ENCODE measurements around the gene ABR.
"Not testable (repeated sequence)": the region's sequence is repeated elsewhere in the genome, so short reads cannot be mapped to it uniquely, and the experiment has no call there.

ABR gene

DNA sequence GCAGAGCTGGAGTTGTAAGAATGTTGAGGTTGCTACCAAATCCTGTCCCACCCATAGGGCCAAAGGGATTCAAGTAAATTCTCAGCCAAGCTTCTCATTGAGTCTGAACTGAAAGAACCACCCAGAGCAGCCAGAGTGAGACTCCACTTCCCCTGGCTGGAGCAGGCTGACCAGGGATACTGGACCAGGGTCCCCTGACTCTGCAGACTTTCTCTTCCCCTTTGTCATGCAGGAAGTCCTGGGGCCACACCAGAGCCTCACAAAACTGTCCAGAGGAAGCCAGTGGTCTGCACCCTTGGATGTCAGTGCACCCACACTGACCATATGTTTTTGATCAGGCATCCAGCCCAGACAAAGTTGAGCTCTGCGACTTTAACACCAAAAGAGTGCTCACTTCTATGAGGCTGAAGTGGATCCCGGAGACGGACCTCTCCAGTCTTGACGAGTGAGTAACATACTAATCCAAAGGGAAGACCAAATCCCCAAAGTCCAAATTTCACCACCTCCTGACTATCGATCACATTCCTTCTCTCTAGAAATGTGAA lies 204.3 kb downstream of the ABR start:
- no peak for DNase-seq

DNA sequence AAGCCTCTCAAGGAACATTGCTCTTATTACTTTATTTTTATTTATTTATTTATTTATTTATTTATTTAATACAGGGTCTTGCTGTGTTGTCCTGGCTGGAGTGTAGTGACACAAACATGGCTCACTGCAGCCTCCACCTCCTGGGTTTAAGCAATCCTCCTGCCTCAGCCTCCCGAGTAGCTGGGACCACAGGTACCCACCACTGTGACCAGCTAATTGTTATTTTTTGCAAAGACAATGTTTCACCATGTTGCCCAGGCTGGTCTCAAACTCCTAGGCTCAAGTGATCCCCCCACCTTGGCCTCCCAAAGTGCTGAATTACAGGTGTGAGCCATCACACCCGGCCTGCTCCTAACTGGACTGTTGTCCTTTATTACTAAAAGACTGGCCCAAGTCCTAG lies 205.0 kb downstream of the ABR start:
- not testable (repeated sequence) for DNase-seq

DNA sequence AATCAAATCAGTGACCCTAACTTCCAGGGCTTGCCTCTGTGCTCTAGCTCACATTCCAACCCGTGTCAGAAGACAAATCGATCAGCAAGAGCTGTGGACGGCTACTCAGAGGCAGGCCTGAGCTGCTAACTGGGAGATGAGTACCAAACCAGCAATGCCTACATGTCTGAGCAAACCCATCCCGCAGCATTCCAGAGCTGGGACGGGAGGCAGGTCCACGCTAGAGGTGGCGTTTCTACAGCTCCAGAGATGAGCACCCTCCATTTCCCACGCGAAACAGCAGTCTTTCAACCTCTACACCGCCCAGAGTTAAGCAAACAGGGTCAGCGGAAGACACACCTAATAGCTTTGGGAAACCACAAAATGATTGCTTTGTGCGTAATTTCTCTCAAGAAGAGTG lies 206.7 kb downstream of the ABR start:
- no peak for DNase-seq

DNA sequence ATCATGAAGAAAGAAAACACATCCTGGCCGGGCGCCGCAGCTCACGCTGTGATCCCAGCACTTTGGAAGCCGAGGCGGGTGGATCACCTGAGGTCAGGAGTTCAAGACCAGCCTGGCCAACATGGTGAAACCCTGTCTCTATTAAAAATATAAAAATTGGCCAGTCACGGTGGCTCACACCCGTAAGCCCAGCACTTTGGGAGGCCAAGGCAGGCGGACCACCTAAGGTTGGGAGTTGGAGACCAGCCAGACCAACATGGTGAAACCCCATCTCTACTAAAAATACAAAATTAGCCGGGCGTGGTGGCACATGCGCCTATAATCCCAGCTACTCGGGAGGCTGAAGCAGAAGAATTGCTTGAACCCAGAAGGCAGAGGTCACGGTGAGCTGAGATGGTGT lies 207.9 kb downstream of the ABR start:
- DNase-seq, result not testable (repeated sequence)

DNA sequence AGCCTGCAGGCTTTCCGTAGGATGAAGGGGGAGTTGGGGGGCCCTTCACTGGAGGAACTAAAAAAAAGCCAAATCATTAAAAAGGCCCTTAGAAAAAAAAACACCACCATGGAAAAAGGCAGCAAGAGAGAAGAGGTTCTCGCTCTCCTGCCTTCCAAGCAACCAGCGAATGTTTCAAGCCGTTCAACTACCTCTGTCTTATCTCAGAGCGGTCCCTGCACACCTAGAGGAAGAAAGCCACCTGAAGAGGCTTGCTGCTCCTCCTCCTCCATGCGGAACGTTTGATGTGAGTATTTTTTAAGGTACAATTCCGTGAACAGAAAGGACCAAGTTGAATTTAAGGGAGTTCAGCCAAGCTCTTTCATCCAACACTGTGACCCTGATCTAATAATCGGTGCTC lies 209.4 kb downstream of the ABR start:
- no peak for DNase-seq

DNA sequence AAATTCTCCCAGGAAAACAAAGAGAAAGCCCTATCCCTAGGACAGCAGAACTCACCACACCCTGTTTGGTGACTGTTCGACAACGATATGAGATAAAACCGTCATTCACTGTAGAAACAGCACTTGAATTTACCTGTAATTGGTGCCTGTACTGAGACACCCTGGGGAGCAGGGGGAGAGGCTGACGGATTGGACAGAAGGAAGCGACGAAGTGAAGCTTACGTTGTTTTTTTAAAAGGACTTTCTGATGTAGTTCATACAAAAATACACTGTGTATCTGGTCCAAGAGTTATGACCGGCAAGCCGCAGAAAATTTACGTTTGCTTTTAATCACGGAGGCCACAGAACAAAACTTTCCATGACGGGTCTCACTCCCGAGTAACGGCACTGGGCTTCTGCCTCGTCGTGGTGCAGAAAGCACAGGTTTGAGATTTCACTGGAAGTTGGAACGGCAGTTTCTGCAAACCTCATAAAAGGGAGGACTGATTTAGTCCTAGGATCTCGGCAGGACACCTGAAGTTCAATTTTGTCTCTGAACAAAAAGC lies 209.9 kb downstream of the ABR start:
- DNase-seq, result no peak

DNA sequence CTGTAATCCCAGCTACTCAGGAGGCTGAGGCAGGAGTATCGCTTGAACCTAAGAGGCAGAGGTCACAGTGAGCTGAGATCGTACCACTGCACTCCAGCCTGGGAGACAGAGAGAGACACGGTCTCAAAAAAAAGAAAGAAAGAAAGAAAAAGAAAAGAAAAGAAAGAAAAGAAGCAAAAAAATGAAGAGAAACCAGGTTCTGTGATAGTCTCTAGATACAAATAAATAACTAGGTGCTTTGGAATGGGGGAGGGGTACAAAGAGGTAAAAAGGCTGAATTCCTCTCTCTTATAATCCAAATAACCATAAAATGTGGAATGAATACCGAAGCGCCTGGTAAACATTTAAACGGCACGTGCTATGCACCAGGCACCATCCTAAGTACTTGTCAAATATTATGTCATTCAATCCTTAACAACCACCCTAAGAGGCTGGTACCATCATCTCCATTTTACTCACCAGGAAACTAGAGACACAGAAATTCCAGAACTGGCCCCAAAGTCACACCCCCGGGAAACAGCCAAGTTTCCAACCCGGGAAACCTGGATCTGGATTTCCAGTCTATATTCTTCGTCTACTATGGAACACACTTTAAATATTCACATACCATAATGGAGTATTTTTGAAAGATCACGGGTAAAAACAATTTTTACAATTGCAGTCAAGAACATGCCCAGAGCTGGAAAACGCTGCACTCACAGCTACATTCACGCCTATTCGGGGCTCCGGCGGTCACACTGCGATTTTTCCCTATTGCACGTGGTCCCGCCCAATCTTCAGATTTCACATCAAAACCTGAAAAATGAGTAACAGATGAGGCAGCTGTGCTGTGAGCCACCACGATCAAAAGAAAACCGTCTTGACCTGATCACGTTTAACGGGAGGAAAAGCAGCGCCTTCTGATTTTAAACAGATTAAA lies 210.7 kb downstream of the ABR start:
- DNase-seq, result peak; percentile 52

DNA sequence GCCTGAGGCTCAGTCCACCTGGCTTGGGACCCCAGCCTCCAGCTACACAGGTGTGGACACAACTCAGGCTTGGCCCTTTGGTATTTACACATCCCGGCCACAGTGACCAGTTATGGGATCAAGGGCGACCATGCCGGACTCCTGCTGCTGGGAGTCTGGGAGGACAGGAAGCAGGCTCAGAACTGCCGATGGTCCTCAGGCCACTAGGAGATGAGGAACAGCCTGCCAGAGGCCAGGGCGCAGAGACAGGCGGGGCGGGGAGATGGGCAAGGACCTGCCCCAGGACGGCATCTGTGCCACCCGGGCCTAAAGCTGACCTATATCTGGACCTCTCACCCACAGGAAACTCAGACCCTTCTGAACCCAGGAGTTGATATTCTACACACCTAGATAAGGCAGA lies 212.7 kb downstream of the ABR start:
- no peak for DNase-seq

DNA sequence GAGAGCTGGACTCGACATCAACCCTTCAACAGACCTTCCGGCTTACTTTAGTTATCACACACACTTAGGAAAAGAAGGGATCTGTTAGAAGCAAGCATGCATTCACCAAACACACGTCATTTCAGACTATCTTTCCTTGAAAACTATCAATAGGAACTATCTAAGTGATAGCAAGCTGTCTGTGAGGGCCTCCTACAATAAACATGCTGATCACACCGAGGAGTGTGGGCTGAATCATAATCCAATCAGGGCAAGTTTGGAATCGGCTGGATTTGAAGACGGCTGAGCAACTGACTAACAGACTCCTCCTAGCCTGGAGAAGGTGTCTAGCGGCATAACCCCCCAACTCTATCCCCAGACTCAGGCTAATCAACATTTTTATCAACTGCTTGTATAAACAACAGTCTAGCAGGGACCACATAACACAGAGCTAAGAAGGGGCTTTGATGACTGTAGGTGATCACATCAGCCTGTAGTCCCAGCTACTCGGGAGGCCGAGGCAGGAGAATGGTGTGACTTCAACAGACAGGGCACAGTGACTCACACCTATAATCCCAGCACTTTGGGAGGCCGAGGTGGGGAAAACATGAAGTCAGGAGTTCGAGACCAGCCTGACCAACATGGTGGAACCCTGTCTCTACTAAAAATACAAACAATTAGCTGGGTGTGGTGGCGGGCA lies 214.3 kb downstream of the ABR start:
- no peak for DNase-seq

DNA sequence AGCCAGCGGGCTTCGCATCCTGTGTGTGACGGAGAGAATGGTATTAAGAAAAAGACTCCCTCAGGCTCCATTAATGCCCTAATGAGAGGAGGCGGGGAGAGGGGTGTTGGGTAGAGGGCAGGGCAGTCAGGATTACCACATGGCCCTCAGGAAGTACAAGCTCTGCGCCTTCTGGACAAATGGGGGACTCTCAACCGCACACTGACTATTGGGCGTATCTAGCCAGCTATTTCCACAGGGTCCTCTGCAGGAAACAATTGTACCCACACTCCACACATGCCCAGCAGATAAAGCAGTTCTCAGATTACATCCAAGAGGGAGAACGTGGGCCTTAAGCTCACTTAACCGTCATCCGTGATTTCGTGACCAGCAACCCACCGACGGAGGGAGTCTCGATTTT lies 214.9 kb downstream of the ABR start:
- DNase-seq, result no peak

DNA sequence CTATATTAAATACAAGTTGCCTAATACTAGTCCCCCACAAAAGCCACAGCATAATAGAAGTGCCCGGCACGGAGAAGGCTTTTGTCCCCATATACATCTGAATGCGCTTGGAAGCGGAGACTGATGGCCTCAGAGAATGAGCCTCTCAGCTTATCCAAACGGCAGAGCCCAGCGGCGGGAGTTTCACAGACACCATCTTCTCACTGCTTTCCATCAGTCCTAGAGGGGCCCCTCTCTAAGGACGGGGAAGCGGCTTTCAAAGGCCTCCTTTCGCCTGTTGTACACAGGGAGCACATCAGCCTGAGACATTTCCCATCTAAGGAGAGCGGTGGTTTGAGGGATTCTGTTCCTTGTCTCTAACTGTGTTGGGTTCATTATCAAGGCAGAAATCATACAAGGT lies 217.1 kb downstream of the ABR start:
- no peak for DNase-seq

DNA sequence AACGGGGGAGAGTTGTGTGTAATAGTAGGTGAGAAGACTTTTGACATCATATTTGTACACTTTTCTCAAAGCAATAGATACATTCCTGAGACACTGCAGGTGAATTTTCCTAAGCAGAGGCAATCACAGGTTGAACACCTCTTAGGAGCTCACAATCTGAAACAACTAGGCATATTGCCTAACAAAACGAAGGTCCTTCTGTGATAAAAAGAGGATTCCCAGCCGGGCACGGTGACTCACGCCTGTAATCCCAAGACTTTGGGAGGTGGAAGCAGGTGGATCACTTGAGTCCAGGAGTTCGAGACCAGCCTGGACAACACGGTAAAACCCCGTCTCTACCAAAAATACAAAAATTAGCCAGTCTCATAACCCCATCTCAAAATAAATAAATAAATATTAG lies 217.6 kb downstream of the ABR start:
- no peak for DNase-seq

DNA sequence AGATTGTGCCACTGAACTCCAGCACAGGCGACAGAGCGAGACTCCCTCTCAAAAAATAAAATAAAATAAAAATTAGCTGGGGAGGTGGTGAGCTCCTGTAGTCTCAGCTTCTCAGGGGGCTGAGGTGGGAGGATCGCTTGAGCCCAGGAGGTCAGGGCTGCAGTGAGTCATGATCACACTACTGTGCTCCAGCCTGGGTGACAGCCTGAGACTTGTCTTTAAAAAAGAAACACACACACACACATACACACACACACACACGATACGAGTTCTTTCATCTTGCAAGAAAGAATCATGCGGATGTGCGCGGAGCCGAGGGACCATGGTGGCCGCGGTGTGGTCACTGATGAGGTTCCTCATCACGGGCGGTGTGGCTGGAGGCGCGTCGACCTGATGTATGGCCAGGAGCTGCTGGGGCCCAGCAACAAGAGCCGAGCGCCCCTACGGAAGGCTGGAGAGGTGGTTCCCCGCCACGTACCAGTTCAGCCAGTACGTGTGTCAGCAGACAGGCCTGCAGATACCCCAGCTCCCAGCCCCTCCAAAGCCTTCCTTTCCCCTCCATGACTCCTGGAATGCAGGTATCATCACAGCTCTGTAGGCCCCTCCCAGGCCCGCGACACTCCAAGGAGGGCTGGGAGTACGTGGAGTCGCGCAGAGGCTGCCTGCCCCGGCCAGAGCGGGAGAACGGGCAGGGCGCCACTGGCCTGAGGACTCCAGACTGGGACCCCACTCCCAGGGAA lies 220.9 kb downstream of the ABR start:
- no peak for DNase-seq

DNA sequence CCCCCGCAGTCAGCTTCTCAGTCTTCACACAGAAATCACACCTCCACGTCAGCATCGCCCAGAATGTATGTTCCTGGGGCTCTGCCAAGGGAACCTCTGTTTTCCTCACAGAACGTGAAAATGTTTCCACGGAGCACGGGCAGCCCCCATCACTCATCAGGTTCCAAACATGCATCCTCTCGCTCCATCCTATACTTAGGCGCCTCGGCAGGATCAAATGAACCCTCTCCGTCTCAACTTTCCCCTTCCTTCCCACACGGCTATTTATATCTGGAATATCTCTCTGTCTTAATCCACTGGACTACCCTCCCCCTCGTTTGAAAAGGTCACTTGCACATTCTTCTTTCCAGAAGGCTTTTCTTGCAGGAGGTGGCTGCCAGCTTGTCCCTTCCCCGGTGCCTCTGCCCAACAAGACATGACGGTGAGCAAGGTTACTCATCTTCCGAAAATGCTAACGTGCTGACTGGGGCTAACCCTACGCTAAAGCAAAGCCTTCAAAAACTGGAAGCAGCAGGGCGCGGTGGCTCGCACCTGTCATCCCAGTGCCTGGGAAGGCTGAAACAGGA lies 221.8 kb downstream of the ABR start:
- no peak for DNase-seq

DNA sequence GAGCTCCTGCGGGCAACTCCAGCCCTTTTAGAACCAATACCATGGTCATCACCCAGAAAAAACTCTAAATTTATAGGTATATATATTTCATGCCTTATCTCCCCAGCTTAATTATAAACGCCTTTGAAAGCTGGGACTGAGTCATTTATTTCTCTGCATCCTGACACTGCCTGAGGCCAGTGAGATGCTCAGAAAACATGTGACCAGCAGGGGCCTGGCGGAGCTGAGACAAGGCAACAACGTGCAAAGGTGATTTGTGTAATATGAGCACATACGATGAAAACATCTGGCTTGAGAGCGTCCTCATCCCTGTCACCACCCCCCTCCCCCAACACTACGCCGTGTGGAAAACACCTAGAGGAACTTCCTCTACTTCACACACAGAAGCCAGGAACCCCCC lies 222.9 kb downstream of the ABR start:
- DNase-seq, result no peak

DNA sequence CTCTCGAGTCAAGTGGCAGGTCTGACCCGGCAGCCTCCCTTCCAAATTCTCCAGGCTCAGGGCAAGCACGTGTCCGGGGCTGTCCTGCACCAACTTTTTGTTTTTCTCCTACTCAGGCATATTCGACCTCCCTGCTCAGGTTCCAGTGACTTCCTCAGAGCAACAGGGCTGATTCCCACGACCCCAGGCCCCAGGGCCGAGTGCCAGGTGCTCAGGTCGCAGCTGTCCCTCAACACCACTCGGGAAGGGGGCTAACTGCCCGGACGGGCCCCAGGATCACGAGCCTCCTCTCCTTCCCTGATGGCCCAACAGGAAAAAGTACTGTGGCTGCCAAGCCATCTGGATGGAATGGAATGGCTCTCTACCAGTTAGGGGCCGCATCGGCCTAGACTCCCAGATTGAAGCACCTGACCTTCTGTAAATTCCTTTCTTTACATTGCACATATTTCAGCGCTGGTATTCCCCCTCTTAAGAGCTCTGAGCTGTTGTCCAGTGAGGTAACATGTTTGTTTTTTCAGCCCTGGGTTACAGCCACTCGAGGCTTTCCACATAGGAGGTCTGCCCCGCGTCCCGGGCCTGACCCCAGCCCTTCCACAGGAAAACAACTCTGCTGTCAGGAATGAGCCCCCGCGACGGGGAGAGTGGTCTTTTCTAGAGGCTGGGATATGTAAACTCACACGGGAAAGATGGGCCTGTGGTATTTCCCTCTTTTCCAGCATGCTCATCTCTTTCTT lies 225.2 kb downstream of the ABR start:
- DNase-seq, result no peak

DNA sequence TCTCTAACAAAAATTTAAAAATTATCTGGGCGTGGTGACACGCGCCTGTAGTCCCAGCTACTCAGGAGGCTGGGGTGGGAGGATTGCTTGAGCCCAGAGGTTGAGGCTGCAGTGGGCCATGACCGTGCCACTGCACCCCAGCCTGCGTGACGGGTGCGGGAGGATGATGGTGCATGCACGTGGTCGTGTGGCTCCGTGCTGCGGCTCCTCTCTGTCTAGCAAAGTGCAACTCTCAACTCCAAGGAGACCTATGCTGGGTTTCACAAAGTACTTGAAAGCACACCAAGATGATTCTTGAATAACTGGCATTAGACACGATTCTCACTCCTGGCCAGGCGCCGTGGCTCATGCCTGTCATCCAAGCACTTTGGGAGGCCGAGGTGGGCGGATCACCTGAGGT lies 226.0 kb downstream of the ABR start:
- no peak for DNase-seq

All from amniotic stem cell (primary cell).